ENCODE results near the gene ZNF83.

Gene ZNF83

DNA sequence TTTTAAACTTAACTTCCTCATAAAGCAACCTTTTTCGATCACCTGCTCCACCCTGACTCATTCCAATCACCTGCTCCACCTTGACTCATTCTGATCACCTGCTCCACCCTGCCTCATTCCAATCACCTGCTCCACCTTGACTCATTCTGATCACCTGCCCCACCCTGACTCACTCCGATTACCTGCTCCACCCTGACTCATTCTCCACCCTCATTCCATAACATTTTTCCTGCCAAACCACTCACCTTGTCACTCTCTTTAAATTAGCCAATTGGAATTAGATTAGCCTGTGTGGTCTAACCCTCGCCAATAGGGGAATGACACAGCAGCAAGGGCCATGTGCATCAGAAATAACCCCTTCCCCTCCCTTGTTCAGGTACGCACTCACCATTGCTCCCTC is 31.9 kb upstream of the ZNF83 start:
- H3K4me3 ChIP-seq (ENCODE audit: low read depth, low read length) = no peak overlapping the region
- TF ChIP-seq CTCF (IDR thresholded peaks at IDR 0.05; ENCODE audit: low read depth, low read length, missing control alignments) = no peak
- in situ Hi-C loops (cut with HindIII; ENCODE audit: low sequenced_read_pairs) = no loop called here
- no peak for DNase-seq (ENCODE audit: low read depth)

- H3K4me3 ChIP-seq (ENCODE audit: low read depth, low read length) = no peak overlapping the region
- in situ Hi-C loops (cut with HindIII; ENCODE audit: low sequenced_read_pairs) = no loop called here
- no peak for TF ChIP-seq CTCF (IDR thresholded peaks at IDR 0.05; ENCODE audit: low read depth, low read length, missing control alignments)
- DNase-seq (ENCODE audit: low read depth) = no peak
These were observed 31.4 kb upstream of the ZNF83 start for GRCh38 chr19:52669586-52669985.

- H3K4me3 ChIP-seq (ENCODE audit: low read depth, low read length) = no peak overlapping the region
- no peak for TF ChIP-seq CTCF (IDR thresholded peaks at IDR 0.05; ENCODE audit: low read depth, low read length, missing control alignments)
- no peak for DNase-seq (ENCODE audit: low read depth)
- in situ Hi-C loops (cut with HindIII; ENCODE audit: low sequenced_read_pairs) = no loop called here
These were observed 29.8 kb upstream of the ZNF83 start for GRCh38 chr19:52667972-52668371.

- in situ Hi-C loops (cut with HindIII; ENCODE audit: low sequenced_read_pairs) = no loop called here
- no peak overlapping the region for H3K4me3 ChIP-seq (ENCODE audit: low read depth, low read length)
- TF ChIP-seq CTCF (IDR thresholded peaks at IDR 0.05; ENCODE audit: low read depth, low read length, missing control alignments) = no peak
- DNase-seq (ENCODE audit: low read depth) = no peak
These were observed 28.4 kb upstream of the ZNF83 start for GRCh38 chr19:52666506-52666905.

- in situ Hi-C loops (cut with HindIII; ENCODE audit: low sequenced_read_pairs) = no loop called here
- H3K4me3 ChIP-seq (ENCODE audit: low read depth, low read length) = no peak overlapping the region
- TF ChIP-seq CTCF (IDR thresholded peaks at IDR 0.05; ENCODE audit: low read depth, low read length, missing control alignments) = no peak
- no peak for DNase-seq (ENCODE audit: low read depth)
These were observed 27.4 kb upstream of the ZNF83 start for GRCh38 chr19:52665529-52665928.

DNA sequence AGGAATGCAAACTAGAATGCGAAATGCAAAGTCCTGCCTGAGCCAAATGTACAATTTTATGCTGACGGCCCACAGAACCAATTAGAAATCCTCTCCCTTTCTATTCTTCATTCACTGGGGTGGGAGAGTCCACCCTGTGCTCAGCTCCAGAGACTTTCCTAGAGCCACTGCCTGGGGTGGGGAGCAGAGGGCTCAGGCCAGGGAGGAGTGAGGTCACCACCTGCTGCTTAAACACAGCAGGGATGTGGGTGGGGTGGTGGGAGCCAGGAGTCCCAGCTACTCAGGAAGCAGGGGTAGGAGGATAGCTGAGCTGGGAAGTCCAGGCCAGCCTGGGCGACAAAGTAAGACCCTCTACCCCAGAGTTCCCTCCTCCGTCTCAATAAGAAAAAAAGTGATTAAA is 26.9 kb upstream of the ZNF83 start:
- no peak overlapping the region for H3K4me3 ChIP-seq (ENCODE audit: low read depth, low read length)
- in situ Hi-C loops (cut with HindIII; ENCODE audit: low sequenced_read_pairs) = no loop called here
- TF ChIP-seq CTCF (IDR thresholded peaks at IDR 0.05; ENCODE audit: low read depth, low read length, missing control alignments) = no peak
- DNase-seq (ENCODE audit: low read depth) = no peak

DNA sequence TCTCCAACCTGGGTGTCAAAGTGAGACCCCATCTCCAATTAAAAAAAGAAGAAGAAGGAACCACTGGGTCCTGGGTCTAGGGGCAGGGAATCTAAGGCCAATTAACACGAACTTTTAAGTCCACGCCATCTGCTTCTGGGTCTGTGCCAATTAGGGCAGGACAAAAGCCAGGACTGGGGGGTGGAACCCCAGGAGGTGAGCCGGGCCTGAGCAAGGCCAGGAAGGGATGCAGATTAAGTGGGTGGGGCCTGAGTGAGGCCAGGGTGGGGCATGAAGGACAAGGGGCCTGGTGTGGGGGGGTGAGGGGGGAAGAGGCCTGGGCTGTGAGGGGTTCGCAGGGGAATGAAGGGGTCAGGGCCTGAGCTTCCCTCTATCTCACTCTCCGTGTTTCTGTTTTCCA is 26.3 kb upstream of the ZNF83 start:
- DNase-seq (ENCODE audit: low read depth) = no peak
- TF ChIP-seq CTCF (IDR thresholded peaks at IDR 0.05; ENCODE audit: low read depth, low read length, missing control alignments) = no peak
- in situ Hi-C loops (cut with HindIII; ENCODE audit: low sequenced_read_pairs) = no loop called here
- no peak overlapping the region for H3K4me3 ChIP-seq (ENCODE audit: low read depth, low read length)

All from astrocyte of the cerebellum (primary cell).